ENCODE results near the gene PAPLN.
A peak's percentile ranks its signal among the peaks of the same experiment; 100 is the strongest.

The PAPLN gene

DNA sequence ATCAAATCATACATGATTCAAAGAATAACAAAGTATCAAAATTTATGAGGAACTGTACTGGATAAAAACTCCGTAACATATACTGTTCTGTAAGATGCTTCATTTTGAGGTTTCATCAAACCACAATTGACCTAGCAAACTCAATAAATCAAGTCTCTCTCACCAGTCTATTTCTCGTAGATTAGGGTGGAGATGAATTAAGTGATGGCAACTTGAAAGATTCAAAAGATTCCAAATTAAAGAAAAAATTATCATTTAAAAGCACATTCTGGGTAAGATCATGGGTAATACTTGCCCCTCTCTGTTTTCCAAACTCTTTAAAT lies 74.4 kb downstream of the PAPLN start:
- Histone ChIP-seq H3K36me3 (ENCODE audit: control insufficient read depth, insufficient read depth, low read length) (no peaks in the 10 kb centered on the region), H3K27me3 (ENCODE audit: control insufficient read depth, insufficient read depth, low read length) (no peaks in the 10 kb centered on the region), H3K4me2 (ENCODE audit: low read length) (no peak overlapping the region), H3K9ac (no peak overlapping the region), H3K4me1 (no peaks in the 10 kb centered on the region), H3K27ac (peak overlapping the region; percentile 43), H2AFZ (no peak overlapping the region), H3K9me3 (ENCODE audit: control insufficient read depth, low read length) (no peaks in the 10 kb centered on the region), H3K79me2 (peaks cover 5% of the 10 kb centered on the region), H3K4me3 (ENCODE audit: low read depth, low read length) (no peak overlapping the region)
- TF ChIP-seq, protein P1, sequence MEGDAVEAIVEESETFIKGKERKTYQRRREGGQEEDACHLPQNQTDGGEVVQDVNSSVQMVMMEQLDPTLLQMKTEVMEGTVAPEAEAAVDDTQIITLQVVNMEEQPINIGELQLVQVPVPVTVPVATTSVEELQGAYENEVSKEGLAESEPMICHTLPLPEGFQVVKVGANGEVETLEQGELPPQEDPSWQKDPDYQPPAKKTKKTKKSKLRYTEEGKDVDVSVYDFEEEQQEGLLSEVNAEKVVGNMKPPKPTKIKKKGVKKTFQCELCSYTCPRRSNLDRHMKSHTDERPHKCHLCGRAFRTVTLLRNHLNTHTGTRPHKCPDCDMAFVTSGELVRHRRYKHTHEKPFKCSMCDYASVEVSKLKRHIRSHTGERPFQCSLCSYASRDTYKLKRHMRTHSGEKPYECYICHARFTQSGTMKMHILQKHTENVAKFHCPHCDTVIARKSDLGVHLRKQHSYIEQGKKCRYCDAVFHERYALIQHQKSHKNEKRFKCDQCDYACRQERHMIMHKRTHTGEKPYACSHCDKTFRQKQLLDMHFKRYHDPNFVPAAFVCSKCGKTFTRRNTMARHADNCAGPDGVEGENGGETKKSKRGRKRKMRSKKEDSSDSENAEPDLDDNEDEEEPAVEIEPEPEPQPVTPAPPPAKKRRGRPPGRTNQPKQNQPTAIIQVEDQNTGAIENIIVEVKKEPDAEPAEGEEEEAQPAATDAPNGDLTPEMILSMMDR (IDR thresholded peaks at IDR 0.05) = no peak

DNA sequence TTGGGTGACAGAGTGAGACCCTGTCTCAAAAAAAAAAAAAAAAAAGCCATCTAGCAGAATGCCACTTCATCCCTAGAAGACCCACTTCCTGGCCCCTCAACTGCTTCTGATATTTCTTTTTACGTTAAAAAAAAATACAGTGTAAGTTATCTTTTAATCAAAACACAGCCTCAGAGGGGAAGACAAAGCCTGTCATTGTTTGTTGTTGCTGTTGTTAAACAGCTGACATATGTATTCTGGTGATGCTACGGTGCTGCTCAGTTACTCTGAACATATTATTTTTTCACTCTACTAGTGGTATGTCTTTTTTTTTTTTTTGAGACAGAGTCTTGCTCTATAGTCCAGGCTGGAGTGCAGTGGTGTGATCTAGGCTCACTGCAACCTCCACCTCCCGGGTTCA lies 75.4 kb downstream of the PAPLN start:
- H3K27me3 ChIP-seq (ENCODE audit: control insufficient read depth, insufficient read depth, low read length) = no peaks in the 10 kb centered on the region
- no peak overlapping the region for H3K27ac ChIP-seq
- TF ChIP-seq, protein P1 (IDR thresholded peaks at IDR 0.05) = no peak
- H3K9ac ChIP-seq = no peak overlapping the region
- H3K36me3 ChIP-seq (ENCODE audit: control insufficient read depth, insufficient read depth, low read length) = no peaks in the 10 kb centered on the region
- no peaks in the 10 kb centered on the region for H3K4me1 ChIP-seq
- no peak overlapping the region for H3K4me3 ChIP-seq (ENCODE audit: low read depth, low read length)
- H3K79me2 ChIP-seq = peaks cover 5% of the 10 kb centered on the region
- H2AFZ ChIP-seq = no peak overlapping the region
- H3K9me3 ChIP-seq (ENCODE audit: control insufficient read depth, low read length) = no peaks in the 10 kb centered on the region
- no peak overlapping the region for H3K4me2 ChIP-seq (ENCODE audit: low read length)

- Histone ChIP-seq H3K27me3 (ENCODE audit: control insufficient read depth, insufficient read depth, low read length) (no peaks in the 10 kb centered on the region), H3K9me3 (ENCODE audit: control insufficient read depth, low read length) (no peaks in the 10 kb centered on the region), H3K4me3 (ENCODE audit: low read depth, low read length) (no peak overlapping the region), H3K79me2 (peaks cover 5% of the 10 kb centered on the region), H2AFZ (no peak overlapping the region), H3K9ac (no peak overlapping the region), H3K4me1 (no peaks in the 10 kb centered on the region), H3K36me3 (ENCODE audit: control insufficient read depth, insufficient read depth, low read length) (no peaks in the 10 kb centered on the region), H3K4me2 (ENCODE audit: low read length) (no peak overlapping the region), H3K27ac (no peak overlapping the region)
- TF ChIP-seq, protein P1 (IDR thresholded peaks at IDR 0.05) = no peak
Observed at GRCh38 chr14:73313151-73313550, 75.8 kb downstream of the PAPLN start.

DNA sequence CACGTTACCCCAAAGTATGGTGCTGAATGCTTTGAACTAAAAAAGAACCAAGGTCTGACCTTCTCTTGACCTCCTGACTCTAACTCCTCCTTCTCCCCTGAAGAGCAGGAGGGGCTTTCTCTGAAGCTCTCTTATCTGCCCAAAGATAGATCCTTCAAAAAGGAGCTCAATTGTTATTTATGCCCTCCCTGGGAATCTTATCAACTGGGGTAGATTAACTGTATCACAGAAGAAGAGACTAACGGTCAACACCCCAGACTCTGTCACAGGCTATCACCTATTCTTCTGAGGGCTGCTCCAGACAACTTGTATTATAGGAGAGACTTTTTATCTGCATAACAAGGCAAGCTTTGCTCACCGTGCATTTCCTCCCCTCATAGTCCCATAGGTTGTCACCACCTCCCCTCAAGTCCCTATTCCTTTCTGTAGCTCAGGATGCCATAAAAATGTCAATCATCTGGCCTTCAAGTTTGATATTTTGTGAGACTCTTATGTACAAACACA lies 86.6 kb downstream of the PAPLN start:
- no peaks in the 10 kb centered on the region for H3K27me3 ChIP-seq (ENCODE audit: control insufficient read depth, insufficient read depth, low read length)
- H3K36me3 ChIP-seq (ENCODE audit: control insufficient read depth, insufficient read depth, low read length) = no peaks in the 10 kb centered on the region
- no peak overlapping the region for H3K9ac ChIP-seq
- no peaks in the 10 kb centered on the region for H3K9me3 ChIP-seq (ENCODE audit: control insufficient read depth, low read length)
- no peak overlapping the region for H3K4me2 ChIP-seq (ENCODE audit: low read length)
- no peak overlapping the region for H3K27ac ChIP-seq
- peaks cover 10% of the 10 kb centered on the region for H3K4me1 ChIP-seq
- H3K4me3 ChIP-seq (ENCODE audit: low read depth, low read length) = no peak overlapping the region
- peaks cover under 1% of the 10 kb centered on the region for H3K79me2 ChIP-seq
- H2AFZ ChIP-seq = no peak overlapping the region
- TF ChIP-seq, protein P1 (IDR thresholded peaks at IDR 0.05) = no peak
